Uterus (tissue), 2 donors: ENCODE results near the gene TRAFD1.

ENCODE experiments used
- POLR2A ChIP-seq, 2 donors: fragments of 450-650 bp; IDR thresholded peaks; one replicate each; pipeline ENCODE4 v1.6.1; 2016; ENCODE audit warnings: antibody characterized with exemption in 2 of 2, mild to moderate bottlenecking in 1 of 2, moderate library complexity in 1 of 2
- TF ChIP-seq, protein P1 (sequence below), 4 experiments: fragments of 200-600 bp in 2 of 4; fragments of 450-650 bp in 2 of 4; sonication (generic) in 2 of 4; IDR thresholded peaks; one replicate each; pipeline ENCODE4 v1.5.1; 2016 to 2019; ENCODE audit warnings: antibody characterized with exemption in 4 of 4, mild to moderate bottlenecking in 2 of 4, moderate library complexity in 1 of 4

DNA sequence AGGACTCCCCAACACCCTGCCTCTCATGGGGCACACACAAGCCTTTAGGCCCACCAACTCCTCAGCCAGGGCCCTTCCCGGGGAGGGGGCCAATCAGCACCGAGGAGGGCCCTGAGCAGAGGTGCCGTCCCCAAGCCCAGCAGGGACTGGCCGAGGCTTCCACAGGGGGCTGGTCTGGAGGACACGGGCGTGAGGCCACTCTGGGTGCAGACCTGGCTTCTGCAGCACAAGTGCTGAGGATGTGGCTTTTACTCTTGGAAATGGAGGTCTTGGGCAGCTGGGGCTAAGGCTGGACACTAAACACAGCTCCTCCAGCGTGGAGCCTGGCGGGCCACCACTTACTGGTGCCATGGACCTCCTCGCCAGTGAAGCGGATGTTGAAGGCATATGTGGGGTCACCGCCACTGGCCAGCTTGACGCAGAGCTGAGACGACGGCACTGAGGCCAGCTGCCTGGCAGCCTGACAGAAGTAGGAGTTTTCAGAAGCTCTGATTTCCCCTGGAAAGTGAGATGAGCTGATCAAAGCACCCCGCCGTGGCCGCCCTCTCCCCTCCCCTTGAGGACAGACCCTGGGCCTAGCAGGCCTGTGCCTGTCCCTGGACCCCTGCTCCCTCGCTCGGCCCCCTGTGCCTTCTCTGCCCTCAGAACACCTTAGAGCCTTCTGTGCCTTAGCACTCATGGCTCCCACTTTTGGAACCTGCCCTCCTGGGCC is 44.0 kb downstream of the TRAFD1 start:
- TF ChIP-seq, protein P1, sequence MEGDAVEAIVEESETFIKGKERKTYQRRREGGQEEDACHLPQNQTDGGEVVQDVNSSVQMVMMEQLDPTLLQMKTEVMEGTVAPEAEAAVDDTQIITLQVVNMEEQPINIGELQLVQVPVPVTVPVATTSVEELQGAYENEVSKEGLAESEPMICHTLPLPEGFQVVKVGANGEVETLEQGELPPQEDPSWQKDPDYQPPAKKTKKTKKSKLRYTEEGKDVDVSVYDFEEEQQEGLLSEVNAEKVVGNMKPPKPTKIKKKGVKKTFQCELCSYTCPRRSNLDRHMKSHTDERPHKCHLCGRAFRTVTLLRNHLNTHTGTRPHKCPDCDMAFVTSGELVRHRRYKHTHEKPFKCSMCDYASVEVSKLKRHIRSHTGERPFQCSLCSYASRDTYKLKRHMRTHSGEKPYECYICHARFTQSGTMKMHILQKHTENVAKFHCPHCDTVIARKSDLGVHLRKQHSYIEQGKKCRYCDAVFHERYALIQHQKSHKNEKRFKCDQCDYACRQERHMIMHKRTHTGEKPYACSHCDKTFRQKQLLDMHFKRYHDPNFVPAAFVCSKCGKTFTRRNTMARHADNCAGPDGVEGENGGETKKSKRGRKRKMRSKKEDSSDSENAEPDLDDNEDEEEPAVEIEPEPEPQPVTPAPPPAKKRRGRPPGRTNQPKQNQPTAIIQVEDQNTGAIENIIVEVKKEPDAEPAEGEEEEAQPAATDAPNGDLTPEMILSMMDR (IDR thresholded peaks at IDR 0.05), result no peak
- no peak for TF ChIP-seq POLR2A (IDR thresholded peaks at IDR 0.05)
